B cell (primary cell): ENCODE data around the gene PRM1. TPM values are rescaled to one million over a fixed set of nuclear protein-coding genes. Genes with fewer than 3 reads are reported as not detected.

ENCODE experiments used
- ATAC-seq: fragments of 200-7000 bp; cut with Tn5 transposase; one replicate; pipeline ENCODE4 v1.10.0; 2021; ENCODE audit warnings: low read depth, mild to moderate bottlenecking, moderate number of reproducible peaks, moderate library complexity
- CTCF ChIA-PET: fragments of 350-600 bp; sonication (Branson Sonifier 250); formaldehyde crosslinking; loops from one replicate; lab custom pipeline; 2021; ENCODE audit warnings: antibody characterized with exemption, inconsistent platforms; lab: Charles Lee
- POLR2A ChIA-PET: fragments of 350-600 bp; sonication (Branson Sonifier 250); formaldehyde crosslinking; loops from one replicate; lab custom pipeline; 2021; ENCODE audit warnings: antibody characterized with exemption; lab: Charles Lee
- DNase-seq: peaks from one replicate; pipeline ENCODE4 v3.0.0; 2013
- H2AFZ ChIP-seq: 2 replicates; pipeline ENCODE4 v1.6.1; 2012; ENCODE audit warnings: mild to moderate bottlenecking, low read depth, low read length; ENCODE audit not compliant: insufficient read depth, poor library complexity, severe bottlenecking
- H3K27ac ChIP-seq, 2 donors: 1 replicate in 1 of 2; 2 replicates in 1 of 2; pipeline ENCODE4 v1.5.1; 2012 to 2013; ENCODE audit warnings: low read length in 2 of 2, mild to moderate bottlenecking in 2 of 2, moderate library complexity in 1 of 2
- H3K27me3 ChIP-seq, 4 experiments: fragments of 200-600 bp in 1 of 4; sonication (generic) in 1 of 4; replicated peaks in 1 of 4; 1 replicate in 2 of 4; 2 replicates in 2 of 4; pipeline versions ENCODE4 v1.6.1 to v1.7.0; 2013 to 2016; ENCODE audit warnings: low read length in 3 of 4, mild to moderate bottlenecking in 2 of 4, mixed read lengths in 1 of 4, moderate library complexity in 1 of 4; ENCODE audit not compliant: insufficient read depth in 4 of 4, control insufficient read depth in 3 of 4; ENCODE audit errors: control extremely low read depth in 1 of 4
- H3K36me3 ChIP-seq, 2 experiments: replicated peaks in 1 of 2; 1 replicate in 1 of 2; 2 replicates in 1 of 2; pipeline versions ENCODE4 v1.6.1 to v1.7.1; 2013; ENCODE audit warnings: low read length in 1 of 2; ENCODE audit not compliant: insufficient read depth in 2 of 2, control insufficient read depth in 1 of 2; ENCODE audit errors: control extremely low read depth in 1 of 2, extremely low read depth in 1 of 2
- H3K4me1 ChIP-seq, 2 donors: fragments of 200-600 bp in 1 of 2; sonication (generic) in 1 of 2; 1 replicate in 1 of 2; 2 replicates in 1 of 2; pipeline versions ENCODE4 v1.5.1 to v1.6.1; 2013 to 2017; ENCODE audit warnings: low read length in 2 of 2; ENCODE audit not compliant: control insufficient read depth in 2 of 2, insufficient read depth in 2 of 2
- H3K4me2 ChIP-seq: replicated peaks from 2 replicates; pipeline ENCODE3; 2012; ENCODE audit warnings: mild to moderate bottlenecking, low read depth, low read length; ENCODE audit not compliant: poor library complexity, severe bottlenecking
- H3K4me3 ChIP-seq, 5 experiments: fragments of 200-600 bp in 1 of 5; sonication (generic) in 1 of 5; 1 replicate in 3 of 5; 2 replicates in 2 of 5; pipeline versions ENCODE4 v1.5.1 to v1.7.0; 2011 to 2016; ENCODE audit warnings: low read length in 4 of 5, mild to moderate bottlenecking in 4 of 5, low read depth in 2 of 5, control low read depth in 1 of 5, moderate library complexity in 1 of 5; ENCODE audit not compliant: insufficient read depth in 1 of 5; ENCODE audit errors: control extremely low read depth in 1 of 5, extremely low read depth in 1 of 5
- H3K79me2 ChIP-seq: fragments of 200-600 bp; sonication (generic); one replicate; pipeline ENCODE4 v1.6.0; 2016; ENCODE audit warnings: low read length; ENCODE audit not compliant: control insufficient read depth, insufficient read depth
- H3K9ac ChIP-seq: fragments of 200-600 bp; sonication (generic); 2 replicates; pipeline ENCODE4 v1.6.1; 2017; ENCODE audit warnings: mild to moderate bottlenecking, low read length, moderate library complexity
- H3K9me3 ChIP-seq, 3 donors: one replicate each; pipeline versions ENCODE4 v1.6.1 to v1.7.1; 2013; ENCODE audit warnings: low read length in 2 of 3; ENCODE audit not compliant: control insufficient read depth in 2 of 3, insufficient read depth in 1 of 3; ENCODE audit errors: control extremely low read depth in 1 of 3
- H4K20me1 ChIP-seq: 2 replicates; pipeline ENCODE4 v1.6.0; 2012; ENCODE audit warnings: mild to moderate bottlenecking, low read length; ENCODE audit not compliant: insufficient read depth, control insufficient read depth, poor library complexity, severe bottlenecking
- H3K27ac Mint-ChIP-seq: one replicate; pipeline ENCODE4 v1.8.0; 2021; ENCODE audit warnings: mixed read lengths
- H3K27me3 Mint-ChIP-seq: one replicate; pipeline ENCODE4 v1.8.0; 2021; ENCODE audit warnings: mixed read lengths
- H3K4me1 Mint-ChIP-seq: one replicate; pipeline ENCODE4 v1.8.0; 2021; ENCODE audit warnings: mixed read lengths
- H3K4me3 Mint-ChIP-seq: one replicate; pipeline ENCODE4 v1.8.0; 2021; ENCODE audit warnings: mixed read lengths
- H3K9me3 Mint-ChIP-seq: one replicate; pipeline ENCODE4 v1.8.0; 2022; ENCODE audit warnings: mixed read lengths; ENCODE audit not compliant: insufficient read depth
- CTCF ChIP-seq: fragments of 200-600 bp; IDR thresholded peaks from one replicate; pipeline ENCODE4 v1.8.0; 2022; ENCODE audit warnings: antibody characterized with exemption, mild to moderate bottlenecking
- EZH2 ChIP-seq: IDR thresholded peaks from 2 replicates; pipeline ENCODE4 v1.6.1; 2012; ENCODE audit warnings: borderline replicate concordance, low read depth, mild to moderate bottlenecking, moderate library complexity, low read length; ENCODE audit not compliant: insufficient read depth, poor library complexity, severe bottlenecking
- WGBS: methylation state at CpG from one replicate; pipeline ENCODE4 v1.1.5; 2013; ENCODE audit warnings: missing lambda C conversion rate; ENCODE audit not compliant: insufficient coverage; 5-methylcytosine and 5-hydroxymethylcytosine counted together
- intact Hi-C: fragments of 100-400 bp; cut with micrococcal nuclease; formaldehyde crosslinking; loops from one replicate; pipeline ENCODE4 v1.10.0; 2022
- polyA plus RNA-seq: library from polyadenylated mRNA; depleted of rRNA; stranded (reverse); fragments of >200 nt; gene quantifications from 2 replicates; pipeline ENCODE4 v1.2.3, GENCODE V29; 2012
- total RNA-seq, 2 donors: library from RNA; stranded (reverse); fragments of 120-200 nt in 1 of 2; gene quantifications; 1 replicate in 1 of 2; 2 replicates in 1 of 2; pipeline versions ENCODE4 v1.2.3 to v1.2.4, GENCODE V29; 2013 to 2022

Gene PRM1
- total and polyA plus RNA-seq, 2 donors (not counting 1 experiment from before 2014, with no cell fraction given): not detected

DNA sequence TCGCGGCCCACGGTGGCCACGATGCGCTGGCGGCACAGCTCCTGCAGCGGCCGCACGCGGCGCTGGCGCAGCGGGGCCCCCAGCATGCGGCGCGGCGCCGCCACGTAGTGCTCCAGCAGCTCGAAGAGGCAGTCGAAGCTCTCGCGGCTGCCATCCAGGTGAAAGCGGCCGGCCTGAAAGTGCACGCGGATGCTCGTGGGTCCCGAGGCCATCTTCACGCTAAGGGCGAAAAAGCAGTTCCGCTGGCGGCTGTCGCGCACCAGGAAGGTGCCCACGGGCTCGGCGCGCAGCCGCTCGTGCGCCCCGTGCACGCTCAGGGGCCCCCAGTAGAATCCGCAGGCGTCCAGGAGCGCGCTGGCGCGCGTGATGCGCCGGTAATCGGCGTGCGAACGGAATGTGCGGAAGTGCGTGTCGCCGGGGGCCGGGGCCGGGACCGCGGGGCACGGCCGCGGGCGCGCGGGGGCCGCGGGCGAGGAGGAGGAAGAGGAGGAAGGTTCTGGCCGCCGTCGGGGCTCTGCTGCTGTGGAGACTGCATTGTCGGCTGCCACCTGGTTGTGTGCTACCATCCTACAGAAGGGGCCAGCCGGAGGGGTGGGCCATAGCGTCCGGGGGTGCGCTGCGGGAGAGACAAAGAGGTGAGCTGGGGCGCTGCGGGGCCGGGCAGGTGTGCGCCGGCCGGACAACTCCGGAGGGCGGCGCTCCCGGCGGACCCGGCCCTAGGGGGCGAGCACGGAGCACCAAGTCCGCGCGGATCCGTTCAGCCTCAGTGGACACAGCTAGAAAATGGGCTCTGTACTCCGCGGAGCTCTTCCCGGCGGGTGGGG lies 26.0 kb downstream of the PRM1 start:
- H3K4me1 Mint-ChIP-seq: peaks cover 60% of the 10 kb centered on the region
- H3K27ac Mint-ChIP-seq: peak overlapping the region; percentile 87
- H3K9me3 Mint-ChIP-seq: no peaks in the 10 kb centered on the region
- H3K4me1 ChIP-seq: peaks cover 50 to 62% of the 10 kb centered on the region in 2 donors
- ATAC-seq (peak; percentile 1), DNase-seq (peak; percentile 84)
- H3K79me2 ChIP-seq: peaks cover 20% of the 10 kb centered on the region
- CTCF ChIA-PET: interaction anchor here (0.6 to 10.3 kb wide), 49 partner anchors 9 to 462 kb away, joined by 3 to 223 read pairs (median 5); partner anchors contain the start of gene TNP2
- 1% methylated on average over 105 of the region's 105 CpGs for WGBS
- peak overlapping the region; percentile 50 for H2AFZ ChIP-seq
- H3K4me3 ChIP-seq: peak overlapping the region; percentile 38 to 89 (median 65)
- H4K20me1 ChIP-seq: peaks cover 50% of the 10 kb centered on the region
- no peak for TF ChIP-seq EZH2
- TF ChIP-seq CTCF: no peak
- H3K4me2 ChIP-seq: peak overlapping the region; percentile 98
- POLR2A ChIA-PET: interaction anchor here (0.6 to 5.8 kb wide), 31 partner anchors 8 to 306 kb away, joined by 3 to 89 read pairs (median 4); no protein-coding TSS in a partner anchor
- peak overlapping the region; percentile 29 to 72 for H3K27ac ChIP-seq
- peaks cover 2 to 17% of the 10 kb centered on the region in 2 experiments for H3K36me3 ChIP-seq
- no peaks in the 10 kb centered on the region for H3K27me3 ChIP-seq
- intact Hi-C loops: loop anchor here (2.0 to 10.0 kb wide), 5 partner anchors 72 to 660 kb away; partner anchors contain the start of genes GSPT1 and NUBP1
- peak overlapping the region; percentile 84 for H3K9ac ChIP-seq
- H3K27me3 Mint-ChIP-seq: no peaks in the 10 kb centered on the region
- peak overlapping the region; percentile 89 for H3K4me3 Mint-ChIP-seq
- H3K9me3 ChIP-seq: no peaks in the 10 kb centered on the region
